ENCODE data around the gene PCDHGA1.
"Not testable (repeated sequence)": the region's sequence is repeated elsewhere in the genome, so short reads cannot be mapped to it uniquely, and the experiment has no call there.

PCDHGA1 gene

GRCh38 chr5:141409598-141410306, 79.4 kb downstream of the PCDHGA1 start:
- no peak for DNase-seq (ENCODE audit: low read depth in 4 of 4, low spot score in 1 of 4)

GRCh38 chr5:141411575-141411974, 81.3 kb downstream of the PCDHGA1 start:
- no peak for DNase-seq (ENCODE audit: low read depth in 4 of 4, low spot score in 1 of 4)

- peak in 1 of 4 experiments; percentile 39 for DNase-seq (ENCODE audit: low read depth in 4 of 4, low spot score in 1 of 4)
These were observed 82.7 kb downstream of the PCDHGA1 start, which contains the start of gene PCDHGA10 for GRCh38 chr5:141412854-141413539. Gene PCDHGA10, plus strand, starts transcription at chr5:141412987. Its CDS starts 189 bp downstream, at chr5:141413176.

GRCh38 chr5:141413540-141414069, 83.3 kb downstream of the PCDHGA1 start:
- DNase-seq (ENCODE audit: low read depth in 4 of 4, low spot score in 1 of 4), result no peak

- not testable (repeated sequence) for DNase-seq (ENCODE audit: low read depth in 4 of 4, low spot score in 1 of 4)
These were observed 84.4 kb downstream of the PCDHGA1 start for GRCh38 chr5:141414548-141415274.

GRCh38 chr5:141415275-141415618, 84.9 kb downstream of the PCDHGA1 start:
- not testable (repeated sequence) for DNase-seq (ENCODE audit: low read depth in 4 of 4, low spot score in 1 of 4)

GRCh38 chr5:141417494-141418172, 87.3 kb downstream of the PCDHGA1 start, which contains the start of gene PCDHGB7:
Gene PCDHGB7, plus strand, starts transcription at chr5:141417677. Its CDS starts 183 bp downstream, at chr5:141417860.
- DNase-seq (ENCODE audit: low read depth in 4 of 4, low spot score in 1 of 4), result peak in 1 of 4 experiments; percentile 54

- no peak for DNase-seq (ENCODE audit: low read depth in 4 of 4, low spot score in 1 of 4)
These were observed 89.0 kb downstream of the PCDHGA1 start for GRCh38 chr5:141419074-141419880.

GRCh38 chr5:141420855-141421488, 90.7 kb downstream of the PCDHGA1 start, which contains the start of gene PCDHGA11:
Gene PCDHGA11, plus strand, starts transcription at chr5:141421051. Its CDS starts 177 bp downstream, at chr5:141421228.
- DNase-seq (ENCODE audit: low read depth in 4 of 4, low spot score in 1 of 4), result no peak

GRCh38 chr5:141421489-141421855, 91.2 kb downstream of the PCDHGA1 start:
- no peak for DNase-seq (ENCODE audit: low read depth in 4 of 4, low spot score in 1 of 4)

- no peak for DNase-seq (ENCODE audit: low read depth in 4 of 4, low spot score in 1 of 4)
These were observed 92.5 kb downstream of the PCDHGA1 start for GRCh38 chr5:141422742-141423291.

- no peak for DNase-seq (ENCODE audit: low read depth in 4 of 4, low spot score in 1 of 4)
These were observed 97.6 kb downstream of the PCDHGA1 start for GRCh38 chr5:141427783-141428426.

- no peak for DNase-seq (ENCODE audit: low read depth in 4 of 4, low spot score in 1 of 4)
These were observed 100.2 kb downstream of the PCDHGA1 start, which contains the start of gene PCDHGA12 for GRCh38 chr5:141430332-141431113. Gene PCDHGA12, plus strand, starts transcription at chr5:141430507. Its CDS starts 253 bp downstream, at chr5:141430760.

- DNase-seq (ENCODE audit: low read depth in 4 of 4, low spot score in 1 of 4), result no peak
These were observed 101.0 kb downstream of the PCDHGA1 start for GRCh38 chr5:141431286-141431685.

- not testable (repeated sequence) for DNase-seq (ENCODE audit: low read depth in 4 of 4, low spot score in 1 of 4)
These were observed 102.0 kb downstream of the PCDHGA1 start for GRCh38 chr5:141432308-141432707.

GRCh38 chr5:141432726-141433125, 102.4 kb downstream of the PCDHGA1 start:
- not testable (repeated sequence) for DNase-seq (ENCODE audit: low read depth in 4 of 4, low spot score in 1 of 4)

GRCh38 chr5:141434006-141434405, 103.7 kb downstream of the PCDHGA1 start:
- DNase-seq (ENCODE audit: low read depth in 4 of 4, low spot score in 1 of 4), result no peak

GRCh38 chr5:141437221-141437620, 106.9 kb downstream of the PCDHGA1 start:
- no peak for DNase-seq (ENCODE audit: low read depth in 4 of 4, low spot score in 1 of 4)
